CD4-positive, alpha-beta T cell (primary cell): ENCODE results near the gene CD82. TPM values are rescaled to one million over a fixed set of nuclear protein-coding genes. Genes with fewer than 3 reads are reported as not detected.
"Not testable (repeated sequence)": the region's sequence is repeated elsewhere in the genome, so short reads cannot be mapped to it uniquely, and the experiment has no call there.

Experiments used
- ATAC-seq: fragments of 200-7000 bp; cut with Tn5 transposase; one replicate; pipeline ENCODE4 v1.10.0; 2022; ENCODE audit warnings: mild to moderate bottlenecking; ENCODE audit not compliant: poor library complexity
- CTCF ChIA-PET: fragments of 350-600 bp; sonication (Branson Sonifier 250); formaldehyde crosslinking; loops from one replicate; lab custom pipeline; 2021; ENCODE audit warnings: antibody characterized with exemption, inconsistent platforms; lab: Charles Lee
- POLR2A ChIA-PET: fragments of 350-600 bp; sonication (Branson Sonifier 250); formaldehyde crosslinking; loops from one replicate; lab custom pipeline; 2021; ENCODE audit warnings: antibody characterized with exemption, inconsistent platforms; lab: Charles Lee
- DNase-seq, 14 experiments: peaks; one replicate each; pipeline ENCODE4 v3.0.0-alpha.2; 2013 to 2020; ENCODE audit warnings: mixed read lengths in 2 of 14
- H3K27ac ChIP-seq, 2 donors: one replicate each; pipeline versions ENCODE4 v1.5.1 to v1.7.0; 2013; ENCODE audit warnings: low read length in 2 of 2, low read depth in 1 of 2, mild to moderate bottlenecking in 1 of 2
- H3K27me3 ChIP-seq, 2 experiments: 1 replicate in 1 of 2; 2 replicates in 1 of 2; pipeline versions ENCODE4 v1.6.1 to v1.7.0; 2013; ENCODE audit warnings: low read length in 2 of 2, control low read depth in 1 of 2, mild to moderate bottlenecking in 1 of 2, moderate library complexity in 1 of 2; ENCODE audit not compliant: insufficient read depth in 2 of 2, control insufficient read depth in 1 of 2
- H3K36me3 ChIP-seq: one replicate; pipeline ENCODE4 v1.6.1; 2013; ENCODE audit warnings: low read length, control low read depth; ENCODE audit not compliant: insufficient read depth
- H3K4me1 ChIP-seq: one replicate; pipeline ENCODE4 v1.6.1; 2013; ENCODE audit warnings: low read length, control low read depth; ENCODE audit not compliant: insufficient read depth
- H3K4me3 ChIP-seq: one replicate; pipeline ENCODE4 v1.5.1; 2013; ENCODE audit warnings: mild to moderate bottlenecking, low read length, moderate library complexity
- H3K9me3 ChIP-seq, 2 experiments: 1 replicate in 1 of 2; 2 replicates in 1 of 2; pipeline versions ENCODE4 v1.6.1 to v1.7.0; 2013; ENCODE audit warnings: low read length in 2 of 2, mild to moderate bottlenecking in 2 of 2, control low read depth in 1 of 2, moderate library complexity in 1 of 2; ENCODE audit not compliant: control insufficient read depth in 1 of 2, insufficient read depth in 1 of 2
- H3K27ac Mint-ChIP-seq: one replicate; pipeline ENCODE4 v1.8.0; 2020; ENCODE audit warnings: mixed read lengths
- H3K27me3 Mint-ChIP-seq: one replicate; pipeline ENCODE4 v1.8.0; 2021; ENCODE audit warnings: mixed read lengths
- H3K36me3 Mint-ChIP-seq: one replicate; pipeline ENCODE4 v1.8.0; 2021; ENCODE audit warnings: low read depth, mixed read lengths
- H3K4me1 Mint-ChIP-seq: one replicate; pipeline ENCODE4 v1.8.0; 2021; ENCODE audit warnings: low read depth, mixed read lengths
- H3K4me3 Mint-ChIP-seq: one replicate; pipeline ENCODE4 v1.8.0; 2020; ENCODE audit warnings: mild to moderate bottlenecking, mixed read lengths
- H3K9me3 Mint-ChIP-seq: one replicate; pipeline ENCODE4 v1.8.0; 2020; ENCODE audit warnings: mixed read lengths
- CTCF ChIP-seq: fragments of 200-600 bp; IDR thresholded peaks from one replicate; pipeline ENCODE4 v1.8.0; 2022; ENCODE audit warnings: antibody characterized with exemption, mild to moderate bottlenecking
- intact Hi-C, 2 experiments: fragments of 100-400 bp; cut with DNase I in 1 of 2; cut with micrococcal nuclease in 1 of 2; formaldehyde crosslinking; loops; one replicate each; pipeline versions ENCODE4 v1.15.1 to v1.9.0; 2023 to 2025; cut with DNase I, micrococcal nuclease
- total RNA-seq, 174 experiments: library from RNA in 2 of 174; stranded (reverse) in 2 of 174; gene quantifications; one replicate each; pipeline ENCODE4 v1.2.3 and lab custom pipeline; 2021 to 2026

CD82 gene
- total RNA-seq, 2 experiments from 2014 or later, result 33.8 to 37.3 TPM

DNA sequence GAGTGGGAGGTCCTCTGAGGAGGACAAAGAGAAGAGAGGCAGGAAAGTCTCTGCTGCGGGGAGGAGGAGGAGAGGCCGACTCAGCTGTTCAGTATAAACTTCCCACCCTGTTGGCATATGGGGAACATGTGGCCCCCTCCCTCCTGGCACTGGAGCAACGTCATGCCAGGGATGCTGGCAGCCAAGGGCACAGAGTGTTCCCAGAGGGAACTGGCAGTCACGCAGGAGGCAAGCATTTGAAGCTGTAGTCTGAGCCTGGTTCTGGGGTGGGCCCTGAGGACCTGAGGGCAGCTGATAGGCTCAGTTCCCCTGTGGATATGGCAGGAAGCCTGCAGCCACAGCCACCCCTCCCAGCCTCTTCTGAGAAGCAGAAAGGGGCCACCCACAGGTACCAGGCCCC, 94.2 kb downstream of the CD82 start:
- no peak for DNase-seq
- Histone ChIP-seq H3K36me3 (no peaks in the 10 kb centered on the region), H3K4me1 (peaks cover 16% of the 10 kb centered on the region), H3K4me3 (no peak overlapping the region), H3K27me3 (no peaks in the 10 kb centered on the region), H3K27ac (no peak overlapping the region), H3K9me3 (peaks cover 0 to 9% of the 10 kb centered on the region in 2 experiments)
- Mint-ChIP-seq H3K27me3 (peaks cover 5% of the 10 kb centered on the region), H3K9me3 (peaks cover 4% of the 10 kb centered on the region), H3K4me3 (no peak overlapping the region), H3K27ac (no peak overlapping the region), H3K36me3 (no peaks in the 10 kb centered on the region), H3K4me1 (peaks cover 20% of the 10 kb centered on the region)
- POLR2A ChIA-PET, result no interaction called here
- CTCF ChIA-PET, result no interaction called here
- no peak for TF ChIP-seq CTCF
- ATAC-seq, result no peak
- intact Hi-C loops, result loop anchor here in 1 of 2 experiments (5.0 to 10.0 kb wide), 2 partner anchors 115 to 233 kb away; no protein-coding TSS in a partner anchor

DNA sequence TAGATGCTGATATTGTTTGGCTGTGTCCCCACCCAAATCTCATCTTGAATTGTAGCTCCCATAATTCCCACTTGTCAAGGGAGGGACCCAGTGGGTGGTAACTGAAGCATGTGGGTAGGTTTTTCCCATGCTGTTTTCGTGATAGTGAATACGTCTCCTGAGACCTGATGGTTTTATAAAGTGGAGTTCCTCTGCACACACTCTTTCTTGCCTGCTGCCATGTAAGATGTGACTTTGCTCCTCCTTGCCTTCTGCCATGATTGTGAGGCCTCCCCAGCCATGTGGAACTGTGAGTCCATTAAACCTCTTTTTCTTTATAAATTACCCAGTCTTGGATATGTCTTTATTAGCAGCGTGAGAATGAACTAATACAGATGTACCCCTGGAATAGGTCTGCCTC, 95.1 kb downstream of the CD82 start:
- H3K27ac Mint-ChIP-seq, ATAC-seq, DNase-seq, intact Hi-C loops, H3K27ac ChIP-seq, CTCF ChIA-PET, H3K27me3 ChIP-seq, H3K27me3 Mint-ChIP-seq, H3K36me3 ChIP-seq, H3K4me3 ChIP-seq, H3K9me3 ChIP-seq, POLR2A ChIA-PET, H3K9me3 Mint-ChIP-seq, H3K36me3 Mint-ChIP-seq, H3K4me3 Mint-ChIP-seq: not testable (repeated sequence)
- H3K4me1 Mint-ChIP-seq, result peaks cover 20% of the 10 kb centered on the region
- H3K4me1 ChIP-seq, result peaks cover 16% of the 10 kb centered on the region

GRCh38 chr11:44661311-44661717, 95.9 kb downstream of the CD82 start:
- ATAC-seq (no peak), DNase-seq (no peak)
- no peak overlapping the region for H3K27ac Mint-ChIP-seq
- no peaks in the 10 kb centered on the region for H3K36me3 ChIP-seq
- peaks cover 16% of the 10 kb centered on the region for H3K4me1 ChIP-seq
- peaks cover 5% of the 10 kb centered on the region for H3K27me3 Mint-ChIP-seq
- no peaks in the 10 kb centered on the region for H3K27me3 ChIP-seq
- H3K9me3 ChIP-seq, result peaks cover 0 to 9% of the 10 kb centered on the region in 2 experiments
- no peaks in the 10 kb centered on the region for H3K36me3 Mint-ChIP-seq
- H3K4me1 Mint-ChIP-seq, result peaks cover 20% of the 10 kb centered on the region
- intact Hi-C loops, result no loop called here
- H3K9me3 Mint-ChIP-seq, result peaks cover 4% of the 10 kb centered on the region
- POLR2A ChIA-PET, result no interaction called here
- H3K27ac ChIP-seq, result no peak overlapping the region
- no peak overlapping the region for H3K4me3 ChIP-seq
- TF ChIP-seq CTCF, result no peak
- H3K4me3 Mint-ChIP-seq, result no peak overlapping the region
- CTCF ChIA-PET, result no interaction called here

Other genes with a start within 250 kb of the CD82 start
- 10 to 100 TPM; 23.0 to 25.3 TPM for gene TSPAN18, start 161.3 kb downstream of the CD82 start, total RNA-seq